ENCODE measurements around the gene TMEM158.

TMEM158 gene

DNA sequence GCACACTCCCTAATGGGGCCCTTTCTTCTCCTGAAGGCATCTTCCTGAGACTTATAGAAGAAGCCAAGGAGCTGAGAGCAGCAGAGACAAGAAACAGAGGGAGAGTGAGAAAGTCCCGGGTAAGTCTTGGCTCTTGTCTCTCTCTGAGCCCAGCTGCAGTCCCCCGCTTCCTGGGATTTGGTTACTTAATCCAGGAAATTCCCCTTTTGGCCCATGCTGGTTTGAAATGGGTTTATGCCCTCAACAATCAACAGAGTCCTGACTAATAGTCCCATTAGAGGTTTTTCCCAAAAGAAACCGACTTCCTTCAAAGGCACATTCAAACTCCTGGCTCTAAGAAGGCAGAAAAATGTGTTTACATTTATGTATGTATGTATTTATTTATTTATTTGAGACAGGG, 22.0 kb downstream of the TMEM158 start:
- DNase-seq (ENCODE audit: low read depth, low spot score): no peak

DNA sequence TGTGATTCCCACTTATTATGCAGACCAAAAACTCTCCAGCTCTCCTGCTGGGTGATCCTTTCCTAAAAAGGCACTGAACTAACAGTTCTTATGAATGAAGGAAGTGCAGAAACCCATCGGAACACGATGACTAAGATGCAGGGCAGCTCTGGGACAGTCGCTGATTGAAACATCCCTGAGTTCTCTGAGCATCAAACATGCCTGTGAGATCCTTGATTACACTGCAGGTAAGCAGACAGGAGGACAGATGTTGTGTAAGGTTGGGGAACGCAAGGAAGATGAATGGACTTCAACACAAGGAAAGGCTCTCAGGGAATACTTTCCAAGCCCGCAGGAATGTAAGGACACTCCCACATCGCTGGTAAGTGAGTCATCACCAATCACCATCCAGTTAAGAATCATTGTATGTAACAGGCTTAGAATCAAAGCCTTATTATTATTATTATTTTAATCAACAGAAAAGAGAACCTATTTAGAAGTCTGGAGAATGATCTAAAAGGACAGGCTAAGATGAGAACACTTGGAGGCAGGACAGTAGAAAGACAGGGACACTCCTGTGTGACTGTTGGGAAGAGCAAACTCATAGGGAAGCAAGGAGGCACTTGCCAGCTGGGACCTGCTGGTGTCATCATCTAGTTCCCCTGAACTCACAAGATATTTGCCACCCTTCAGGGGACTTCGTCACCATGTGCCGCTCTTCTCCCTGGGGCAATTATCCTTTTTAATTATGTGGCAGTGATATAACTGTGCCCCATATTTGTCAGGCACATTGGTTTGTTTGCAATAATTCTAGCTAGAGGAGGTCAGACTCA, 26.0 kb downstream of the TMEM158 start:
- DNase-seq (ENCODE audit: low read depth, low spot score): no peak

DNA sequence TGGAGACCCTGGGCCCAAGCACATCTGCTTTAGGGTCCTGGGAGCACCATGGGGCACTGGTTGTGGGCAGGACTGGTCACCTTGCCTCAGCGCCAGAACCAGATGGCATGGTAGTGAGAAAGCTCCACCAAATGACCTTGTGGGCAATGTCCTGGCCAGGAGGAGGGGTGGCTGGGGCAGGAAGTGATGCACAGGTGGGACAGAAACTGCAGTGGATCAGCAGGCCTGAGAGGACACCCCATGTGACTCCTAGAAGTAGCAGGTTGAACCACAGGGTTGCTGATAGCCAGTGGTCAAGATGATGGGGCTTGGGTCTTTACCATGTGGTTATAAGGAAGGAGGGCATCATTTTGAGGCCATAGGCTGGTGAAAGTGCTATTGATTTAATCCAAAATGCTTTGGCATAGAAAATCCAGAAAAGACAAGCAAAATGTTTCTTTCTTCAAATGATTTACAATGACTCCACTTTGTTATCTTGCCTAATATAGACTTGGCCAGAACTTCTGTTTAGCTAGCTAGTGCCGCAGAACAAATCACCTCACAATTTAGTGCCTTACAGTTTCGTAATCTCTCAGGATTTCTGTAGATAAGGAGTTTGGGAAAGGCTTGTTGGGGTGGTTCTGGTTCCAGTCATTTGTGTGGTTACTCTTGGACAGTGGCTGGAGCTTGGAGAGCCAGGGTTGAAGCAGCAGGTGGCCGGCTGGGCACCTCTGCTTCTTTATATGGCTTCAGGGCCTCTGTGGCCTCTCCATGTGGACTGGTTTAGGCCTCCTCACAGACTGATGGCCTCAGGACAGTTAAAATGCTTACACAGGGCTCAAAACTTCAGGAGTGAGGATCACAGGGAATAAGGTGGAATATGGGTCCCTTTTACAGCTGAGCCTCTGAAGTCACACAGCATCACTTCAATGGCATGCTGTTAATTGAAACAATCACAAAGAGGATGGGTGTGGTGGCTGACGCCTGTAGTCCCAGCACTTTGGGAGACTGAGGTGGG, 27.5 kb downstream of the TMEM158 start:
- no peak for DNase-seq (ENCODE audit: low read depth, low spot score)

- DNase-seq (ENCODE audit: low read depth, low spot score): no peak
Observed at GRCh38 chr3:45194791-45195190, 31.3 kb downstream of the TMEM158 start.

DNA sequence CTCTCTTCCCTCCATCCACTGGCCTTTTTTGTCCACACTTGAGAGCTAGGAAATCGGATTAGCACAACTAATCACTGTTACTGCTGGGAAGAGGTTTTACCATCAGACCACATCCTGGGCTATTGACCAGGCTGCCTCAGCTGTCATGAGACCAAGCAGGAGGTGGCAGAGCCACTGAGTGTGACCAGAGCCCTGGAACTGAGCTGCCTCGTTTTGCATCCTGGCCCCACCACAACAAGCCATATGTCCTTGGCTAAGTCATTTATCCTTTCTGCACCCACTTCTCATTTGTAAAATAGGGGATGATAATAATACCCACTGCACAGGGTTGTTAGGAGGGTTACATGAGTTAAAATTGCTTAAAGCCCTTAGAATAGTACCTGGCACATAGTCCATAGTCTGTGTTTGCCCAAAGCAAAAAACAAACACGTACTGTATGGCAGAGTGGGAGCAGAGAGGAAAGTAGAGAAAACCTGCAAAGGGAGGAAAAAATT, 34.1 kb downstream of the TMEM158 start:
- no peak for DNase-seq (ENCODE audit: low read depth, low spot score)

GRCh38 chr3:45191424-45191823, 34.7 kb downstream of the TMEM158 start:
- DNase-seq (ENCODE audit: low read depth, low spot score): no peak

DNA sequence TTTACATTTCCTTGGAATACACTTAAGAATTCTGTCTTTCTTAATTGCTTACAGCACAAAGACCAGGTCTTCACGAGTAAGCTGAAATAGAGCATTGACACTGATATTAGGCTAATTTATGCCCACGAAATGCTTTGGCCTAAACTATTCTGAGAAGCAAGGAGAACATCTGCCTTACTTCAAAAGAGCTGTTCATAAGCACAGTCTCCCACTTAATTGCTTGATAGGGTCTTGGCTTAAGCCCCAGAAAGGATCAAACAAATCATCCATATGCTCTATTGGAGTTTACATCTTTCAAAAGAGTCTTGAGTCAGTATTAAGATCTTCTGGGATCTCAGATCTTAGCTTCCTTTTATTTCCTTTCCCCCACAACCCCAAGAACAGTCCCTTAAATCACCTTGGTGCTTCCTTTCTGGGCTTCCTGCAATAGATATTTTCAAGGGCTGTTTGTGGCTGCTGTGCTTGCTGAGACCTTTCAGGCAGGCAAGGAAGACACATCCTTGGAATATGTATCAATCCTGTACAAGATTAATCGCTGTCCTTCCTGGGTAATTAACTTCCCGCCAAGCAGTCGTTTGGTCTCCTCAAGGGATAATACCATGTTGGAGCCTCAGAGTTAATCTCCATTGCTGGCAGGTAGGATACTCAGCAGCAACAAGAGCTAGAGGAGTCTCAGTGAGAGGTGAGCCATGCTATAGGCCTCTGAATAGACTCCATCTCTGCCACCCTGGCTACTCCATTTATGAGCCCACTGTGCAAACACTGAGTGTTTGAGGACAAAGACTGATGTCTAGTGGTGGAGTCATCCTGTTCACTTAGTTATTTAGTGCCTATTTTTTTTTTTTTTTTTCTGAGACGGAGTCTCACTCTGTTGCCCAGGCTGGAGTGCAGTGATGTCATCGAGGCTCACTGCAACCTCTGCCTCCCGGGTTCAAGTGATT, 37.1 kb downstream of the TMEM158 start:
- DNase-seq (ENCODE audit: low read depth, low spot score): no peak

DNA sequence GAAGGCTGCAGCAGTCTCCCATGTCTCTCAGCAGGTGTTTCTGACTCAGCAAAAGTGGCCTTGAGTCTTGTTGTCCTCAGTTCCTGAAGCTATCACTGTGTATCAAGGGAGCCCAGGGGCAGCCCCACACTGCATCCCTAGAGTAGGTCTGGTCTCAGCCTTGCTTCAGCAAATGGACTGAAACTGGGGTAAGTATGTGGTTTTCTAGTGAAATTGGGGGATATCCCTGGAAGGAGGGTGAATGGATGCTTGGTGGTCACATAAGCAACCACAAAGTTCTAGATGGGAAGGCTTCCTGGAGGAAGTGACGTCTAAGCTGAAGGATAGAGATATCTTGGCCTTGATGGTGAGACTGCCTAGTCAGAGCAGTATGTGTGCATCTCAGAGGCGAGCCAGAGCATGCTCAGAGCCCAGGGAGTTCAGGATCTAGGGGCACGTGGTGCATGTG, 38.4 kb downstream of the TMEM158 start:
- DNase-seq (ENCODE audit: low read depth, low spot score): no peak

DNA sequence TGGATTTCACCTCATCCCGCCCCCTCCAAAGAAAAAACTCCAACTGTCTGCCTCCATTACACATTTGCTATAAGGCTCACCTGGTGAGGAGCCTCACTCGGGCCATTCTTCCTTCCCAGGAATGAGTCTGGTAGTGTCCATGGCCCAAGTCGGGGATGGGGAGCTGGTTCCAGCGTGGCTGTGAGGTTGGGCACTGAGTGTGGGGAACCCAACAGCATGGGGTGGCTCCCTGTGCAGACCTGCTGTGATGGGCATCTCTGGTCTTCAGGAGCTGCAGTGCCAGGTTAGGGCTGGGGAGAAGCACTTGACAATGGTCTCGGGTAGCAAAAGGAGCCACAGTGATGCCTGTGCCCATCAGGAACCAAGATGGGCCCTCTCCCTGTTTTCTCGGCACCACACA, 39.2 kb downstream of the TMEM158 start:
- no peak for DNase-seq (ENCODE audit: low read depth, low spot score)

DNA sequence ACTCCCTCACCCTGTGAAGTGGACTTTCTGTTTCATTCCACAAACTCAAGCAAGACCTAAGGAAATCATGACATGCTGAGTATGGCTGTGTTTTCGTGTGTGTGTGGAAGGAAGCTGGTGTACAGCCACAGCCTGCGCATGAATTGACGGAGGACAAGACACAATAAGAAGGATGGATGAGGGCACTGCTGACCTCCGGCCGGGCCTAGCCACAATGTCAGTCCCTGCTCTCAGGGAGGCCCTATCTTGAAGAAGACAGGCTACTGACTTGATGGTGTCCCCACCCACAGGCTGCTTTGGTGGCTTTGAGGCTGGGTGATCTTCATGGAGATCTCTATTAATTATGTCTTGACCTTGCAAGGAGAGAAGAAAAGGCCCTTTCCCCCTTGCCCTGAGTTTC, 40.6 kb downstream of the TMEM158 start:
- DNase-seq (ENCODE audit: low read depth, low spot score): no peak

GRCh38 chr3:45185052-45185451, 41.0 kb downstream of the TMEM158 start:
- DNase-seq (ENCODE audit: low read depth, low spot score): no peak

DNA sequence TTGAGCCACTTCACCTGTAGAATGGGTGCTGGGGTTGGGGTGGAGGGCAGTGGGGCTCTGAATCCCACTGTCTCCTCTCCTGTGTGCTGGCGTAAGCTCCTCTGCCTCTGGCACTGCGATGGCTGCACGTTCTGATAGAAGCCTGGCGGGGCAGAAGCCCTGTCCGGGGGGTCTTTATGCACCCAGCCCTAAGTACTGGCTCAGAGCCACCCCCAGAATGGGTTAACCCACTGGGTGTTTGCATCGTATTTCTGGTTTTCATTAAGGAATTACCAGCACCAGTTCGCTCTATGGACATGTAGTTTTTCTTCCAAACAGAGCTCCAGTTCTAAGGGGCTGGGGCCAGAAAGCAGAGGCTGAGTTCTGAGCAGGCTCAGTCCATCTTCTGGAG, 42.2 kb downstream of the TMEM158 start:
- no peak for DNase-seq (ENCODE audit: low read depth, low spot score)

GRCh38 chr3:45182915-45183871, 42.9 kb downstream of the TMEM158 start:
- no peak for DNase-seq (ENCODE audit: low read depth, low spot score)

GRCh38 chr3:45181496-45181895, 44.6 kb downstream of the TMEM158 start:
- no peak for DNase-seq (ENCODE audit: low read depth, low spot score)

DNA sequence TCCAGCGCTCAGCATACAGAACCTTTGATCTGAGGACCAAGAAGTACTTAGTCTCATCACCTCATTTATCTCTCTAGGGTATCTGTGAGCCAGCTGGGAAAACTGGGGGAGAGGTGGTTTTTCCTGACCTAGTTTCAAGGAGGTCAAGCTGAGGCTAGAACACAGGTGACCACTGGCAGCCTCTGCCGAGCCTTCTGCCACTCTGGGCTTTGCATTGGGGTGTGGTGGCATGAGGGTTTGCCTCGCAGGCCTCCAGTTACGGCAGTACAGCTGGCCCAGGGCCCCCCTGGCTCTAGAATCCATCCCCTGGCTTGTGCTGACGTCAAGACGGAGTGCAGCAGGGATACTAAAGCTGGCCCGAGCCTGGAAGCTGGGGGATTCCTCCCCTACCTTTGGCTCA, 45.2 kb downstream of the TMEM158 start:
- no peak for DNase-seq (ENCODE audit: low read depth, low spot score)

GRCh38 chr3:45180051-45180450, 46.0 kb downstream of the TMEM158 start:
- no peak for DNase-seq (ENCODE audit: low read depth, low spot score)

DNA sequence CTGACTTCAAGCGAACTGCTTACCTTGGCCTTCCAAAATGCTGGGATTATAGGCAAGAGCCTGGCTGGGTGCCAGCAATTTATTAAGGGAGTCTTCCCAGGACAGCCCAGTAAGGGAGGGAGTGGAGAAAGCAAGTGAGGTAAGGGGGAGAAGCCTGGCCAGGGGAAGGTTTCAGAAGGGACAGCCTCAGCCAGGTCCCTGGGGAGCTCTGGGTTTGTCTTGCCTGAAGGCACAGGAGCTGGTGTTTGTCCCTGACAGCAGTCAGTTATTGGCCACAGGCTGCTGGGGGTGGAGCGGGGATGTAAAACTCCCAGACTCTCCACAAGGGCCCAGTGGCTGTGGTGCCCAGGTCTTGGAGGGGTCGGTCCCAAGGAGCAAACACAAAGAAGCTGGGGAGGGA, 46.9 kb downstream of the TMEM158 start:
- DNase-seq (ENCODE audit: low read depth, low spot score): no peak

DNA sequence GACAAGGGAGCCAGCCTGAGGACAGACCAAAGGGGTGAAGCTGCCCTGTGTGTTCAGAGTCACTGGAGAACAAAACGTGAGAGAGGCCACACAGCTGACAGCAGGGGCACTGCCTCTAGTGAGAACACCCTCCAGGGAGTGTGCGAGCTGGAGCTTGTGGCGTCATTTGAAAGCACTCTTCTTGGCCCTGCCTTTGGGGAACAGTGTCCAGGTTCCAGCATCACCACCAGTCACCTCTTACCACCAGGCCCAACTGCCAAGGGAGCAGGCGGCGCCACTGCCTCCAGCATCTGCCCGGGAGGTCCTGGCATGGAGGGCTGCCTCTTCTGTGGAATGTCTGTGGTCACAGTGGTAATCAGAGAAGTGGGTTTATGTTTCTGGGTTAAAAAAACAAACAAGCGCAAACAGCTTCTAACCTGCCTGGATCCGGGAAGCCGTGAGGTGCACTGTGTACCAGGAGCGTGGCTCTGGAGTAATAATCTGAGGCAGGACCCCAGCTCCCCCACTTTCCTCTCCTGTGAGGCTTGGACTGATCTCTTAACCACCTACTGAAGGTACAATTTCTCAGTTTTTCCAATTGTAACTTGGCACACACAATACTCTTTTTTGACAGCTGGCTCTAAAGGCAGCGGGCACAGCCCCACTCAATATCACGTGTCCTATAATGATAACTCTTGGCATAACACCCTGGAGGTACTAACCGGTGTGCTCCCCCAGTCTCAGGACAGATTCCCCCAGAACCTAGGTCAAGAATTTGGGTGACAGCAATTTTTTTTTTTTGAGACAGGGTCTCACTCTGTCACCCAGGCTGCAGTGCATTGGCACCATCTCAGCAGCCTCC, 47.7 kb downstream of the TMEM158 start:
- peak; percentile 78 for DNase-seq (ENCODE audit: low read depth, low spot score)

DNA sequence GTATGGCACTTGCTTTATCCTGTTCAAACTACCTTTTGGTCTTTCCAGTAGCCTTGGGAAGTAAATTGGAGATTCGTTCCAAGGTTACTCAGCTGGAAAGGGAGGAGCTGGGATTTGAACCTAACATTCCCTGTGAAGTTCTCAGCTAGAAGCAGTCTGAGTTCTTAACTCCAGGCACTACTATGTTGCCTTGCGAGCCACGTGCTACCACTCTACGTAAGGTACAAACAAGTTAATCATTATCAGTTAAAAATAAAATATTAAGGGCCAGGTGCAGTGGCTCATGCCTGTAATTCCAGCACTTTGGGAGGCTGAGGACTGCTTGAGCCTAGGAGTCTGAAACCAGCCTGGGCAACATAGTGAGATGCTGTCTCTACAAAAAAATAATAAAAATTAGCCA, 49.2 kb downstream of the TMEM158 start:
- no peak for DNase-seq (ENCODE audit: low read depth, low spot score)

Measured in brain pericyte (primary cell).